ENCODE measurements around the gene TBCB.

DNA sequence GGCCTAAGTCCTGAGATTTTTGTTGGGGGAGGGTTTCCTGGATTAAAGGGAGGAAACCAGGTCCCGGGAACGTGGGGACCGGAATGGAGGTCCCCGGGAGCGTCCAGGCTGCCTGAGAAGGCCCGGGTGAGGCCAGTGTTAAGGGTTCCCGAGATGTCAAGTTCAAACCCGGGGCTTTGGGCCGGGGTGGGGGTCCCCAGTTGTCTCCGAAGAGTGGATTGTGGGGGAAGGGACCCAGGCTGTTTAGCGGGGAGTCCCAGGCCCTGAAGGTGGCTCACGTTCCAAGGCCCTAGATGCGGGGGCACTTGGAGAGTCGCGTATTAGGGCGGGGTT lies 36.7 kb downstream of the TBCB start:
- TF ChIP-seq, protein P1, sequence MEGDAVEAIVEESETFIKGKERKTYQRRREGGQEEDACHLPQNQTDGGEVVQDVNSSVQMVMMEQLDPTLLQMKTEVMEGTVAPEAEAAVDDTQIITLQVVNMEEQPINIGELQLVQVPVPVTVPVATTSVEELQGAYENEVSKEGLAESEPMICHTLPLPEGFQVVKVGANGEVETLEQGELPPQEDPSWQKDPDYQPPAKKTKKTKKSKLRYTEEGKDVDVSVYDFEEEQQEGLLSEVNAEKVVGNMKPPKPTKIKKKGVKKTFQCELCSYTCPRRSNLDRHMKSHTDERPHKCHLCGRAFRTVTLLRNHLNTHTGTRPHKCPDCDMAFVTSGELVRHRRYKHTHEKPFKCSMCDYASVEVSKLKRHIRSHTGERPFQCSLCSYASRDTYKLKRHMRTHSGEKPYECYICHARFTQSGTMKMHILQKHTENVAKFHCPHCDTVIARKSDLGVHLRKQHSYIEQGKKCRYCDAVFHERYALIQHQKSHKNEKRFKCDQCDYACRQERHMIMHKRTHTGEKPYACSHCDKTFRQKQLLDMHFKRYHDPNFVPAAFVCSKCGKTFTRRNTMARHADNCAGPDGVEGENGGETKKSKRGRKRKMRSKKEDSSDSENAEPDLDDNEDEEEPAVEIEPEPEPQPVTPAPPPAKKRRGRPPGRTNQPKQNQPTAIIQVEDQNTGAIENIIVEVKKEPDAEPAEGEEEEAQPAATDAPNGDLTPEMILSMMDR (IDR thresholded peaks at IDR 0.05): no peak
- no peak for TF ChIP-seq EP300 (IDR thresholded peaks at IDR 0.05)

Measured in gastroesophageal sphincter (tissue), 3 donors.